Measurements from ENCODE around the gene KIRREL1.

The KIRREL1 gene

DNA sequence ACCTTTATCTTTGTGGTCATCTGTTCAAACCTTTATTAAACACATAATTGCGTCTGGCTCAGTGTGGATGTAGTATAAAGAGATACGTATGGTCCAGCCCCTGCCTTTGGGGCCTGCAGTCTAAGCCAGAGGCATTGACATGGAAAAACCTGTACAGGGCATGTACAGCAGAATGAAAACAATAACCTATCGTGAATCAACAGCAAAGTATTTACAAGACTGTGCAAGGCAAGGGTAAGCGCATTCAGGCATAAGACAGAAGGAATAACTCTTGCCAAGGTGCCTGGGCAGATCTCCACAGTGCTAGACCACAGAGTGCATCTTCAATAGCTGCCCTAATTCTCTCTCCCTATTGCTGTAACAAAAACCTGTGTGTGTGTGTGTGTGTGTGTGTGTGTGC lies 35.5 kb downstream of the KIRREL1 start:
- no peak for DNase-seq (ENCODE audit: low read depth in 1 of 2, low spot score in 1 of 2)

DNA sequence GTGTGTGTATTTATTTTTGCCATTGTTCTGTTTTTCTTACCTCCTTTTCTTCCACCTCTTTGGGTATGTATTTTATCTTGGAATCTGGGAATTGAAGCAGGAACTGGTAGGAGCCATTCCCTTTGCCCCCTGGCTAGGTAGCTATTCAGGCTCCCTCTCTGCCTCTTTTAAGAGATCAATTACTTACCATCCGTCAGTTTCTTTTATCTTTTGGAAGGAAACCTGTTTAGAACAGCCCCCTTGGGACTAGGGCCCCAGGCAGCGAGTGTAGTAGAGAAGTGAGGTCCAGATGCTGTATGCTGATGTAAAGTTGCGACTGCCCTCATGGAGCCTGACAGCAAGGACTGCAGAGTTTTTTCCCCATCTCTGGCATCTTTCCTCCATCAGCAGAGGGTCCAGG lies 41.6 kb downstream of the KIRREL1 start:
- DNase-seq (ENCODE audit: low read depth in 1 of 2, low spot score in 1 of 2), result no peak

DNA sequence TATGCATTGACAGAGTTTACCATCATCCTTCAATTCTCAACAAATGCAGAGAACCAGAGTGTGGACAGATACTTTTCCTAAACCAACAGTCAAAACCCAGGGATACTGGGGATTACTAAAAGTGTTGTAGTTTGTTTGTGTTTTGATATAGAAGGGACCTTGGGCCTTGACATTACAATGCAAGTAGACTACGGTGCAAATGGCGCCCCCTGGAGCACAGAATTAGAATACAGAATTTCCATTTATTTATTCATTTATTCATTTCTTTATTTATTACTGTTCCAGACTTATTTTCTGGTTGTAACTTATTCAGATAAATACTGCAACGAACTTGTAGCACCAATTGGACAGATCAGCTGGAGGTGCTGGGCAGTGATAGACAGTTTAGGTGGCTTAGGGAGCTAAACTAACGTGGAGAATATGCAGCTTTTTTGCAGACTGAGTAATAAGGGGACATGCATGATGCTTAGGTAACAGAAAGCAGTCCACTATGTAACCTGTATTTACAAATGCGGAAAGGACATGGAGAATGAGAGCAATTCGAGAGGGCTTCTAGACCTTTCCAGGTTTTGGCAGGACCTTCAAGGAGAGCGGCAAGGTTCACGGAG lies 42.6 kb downstream of the KIRREL1 start:
- no peak for DNase-seq (ENCODE audit: low read depth in 1 of 2, low spot score in 1 of 2)

DNA sequence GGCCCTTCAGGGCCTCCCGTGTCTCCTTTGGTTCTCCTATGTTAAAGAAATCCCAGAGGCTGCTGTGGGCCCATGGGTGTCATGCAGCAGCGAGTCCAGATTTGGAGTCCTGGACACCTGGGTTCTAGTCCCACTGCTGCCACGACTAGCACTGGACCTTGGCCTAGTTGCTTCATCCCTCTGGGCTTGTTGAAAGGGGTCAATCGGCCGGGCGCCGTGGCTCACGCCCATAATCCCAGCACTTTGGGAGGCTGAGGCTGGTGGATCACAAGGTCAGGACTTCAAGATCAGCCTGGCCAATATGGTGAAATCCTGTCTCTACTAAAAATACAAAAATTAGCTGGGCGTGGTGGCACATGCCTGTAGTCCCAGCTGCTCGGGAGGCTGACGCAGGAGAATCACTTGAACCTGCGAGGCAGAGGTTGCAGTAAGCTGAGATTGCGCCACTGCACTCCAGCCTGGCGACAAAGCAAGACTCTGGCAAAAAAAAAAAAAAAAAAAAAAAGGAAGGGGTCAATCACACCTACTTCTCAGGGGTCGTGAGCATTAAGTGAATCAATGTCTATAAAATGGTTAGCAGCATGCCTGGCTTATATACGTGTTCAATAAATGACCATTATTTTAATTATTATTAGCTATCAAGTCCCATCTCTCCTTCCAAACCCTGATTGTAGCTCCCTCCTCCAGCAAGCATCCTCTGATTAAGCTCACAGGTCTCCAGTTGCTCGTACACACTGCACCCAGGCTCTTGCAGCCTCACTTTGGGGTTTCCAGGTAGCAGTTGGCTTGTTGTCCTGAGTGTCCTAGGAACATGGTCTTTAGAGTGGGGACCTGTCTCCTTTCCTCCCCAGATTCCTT lies 43.8 kb downstream of the KIRREL1 start:
- no peak for DNase-seq (ENCODE audit: low read depth in 1 of 2, low spot score in 1 of 2)

DNA sequence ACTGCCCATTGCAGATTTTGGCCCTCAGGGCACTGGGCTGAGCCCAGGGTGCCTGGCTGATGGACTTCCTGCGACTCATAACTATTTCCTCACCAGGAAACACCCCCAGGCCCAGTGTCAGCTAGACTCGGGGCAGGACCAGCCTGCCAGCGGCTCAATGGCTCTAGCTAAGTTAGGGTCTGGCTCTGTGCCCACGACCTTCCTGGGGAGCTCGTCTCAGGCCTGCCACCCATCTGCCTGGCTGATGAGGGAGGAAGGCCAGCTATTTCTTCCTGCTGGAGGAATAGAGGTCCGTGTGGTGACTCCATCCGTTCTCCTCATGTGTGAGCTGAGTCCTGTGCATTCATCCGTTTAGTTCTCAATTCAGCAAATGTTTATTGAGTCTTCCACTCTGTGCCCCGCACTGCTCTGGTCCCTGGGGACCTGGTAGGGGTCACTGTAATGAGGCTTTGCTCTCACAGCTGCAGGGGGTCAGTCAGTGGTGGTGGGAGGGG lies 44.5 kb downstream of the KIRREL1 start:
- no peak for DNase-seq (ENCODE audit: low read depth in 1 of 2, low spot score in 1 of 2)

DNA sequence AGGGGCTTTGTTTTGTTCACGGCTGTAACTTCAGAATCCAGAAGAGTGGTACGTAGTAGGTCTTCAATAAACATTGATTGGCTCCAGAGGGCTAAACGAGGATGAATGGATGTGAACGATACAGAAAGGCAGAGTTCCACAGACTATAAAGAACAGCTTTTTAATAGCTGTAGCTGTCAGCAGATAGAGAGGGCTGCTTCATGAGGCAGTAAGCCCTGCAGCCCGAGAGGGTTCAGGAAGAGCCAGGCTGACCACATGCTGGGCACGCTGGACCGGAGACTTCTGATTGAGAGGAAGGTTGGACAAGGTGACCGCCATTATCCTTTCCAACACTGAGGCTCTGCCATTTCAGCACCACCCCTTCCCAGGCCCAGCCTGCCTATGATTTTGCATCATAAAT lies 45.3 kb downstream of the KIRREL1 start:
- no peak for DNase-seq (ENCODE audit: low read depth in 1 of 2, low spot score in 1 of 2)

DNA sequence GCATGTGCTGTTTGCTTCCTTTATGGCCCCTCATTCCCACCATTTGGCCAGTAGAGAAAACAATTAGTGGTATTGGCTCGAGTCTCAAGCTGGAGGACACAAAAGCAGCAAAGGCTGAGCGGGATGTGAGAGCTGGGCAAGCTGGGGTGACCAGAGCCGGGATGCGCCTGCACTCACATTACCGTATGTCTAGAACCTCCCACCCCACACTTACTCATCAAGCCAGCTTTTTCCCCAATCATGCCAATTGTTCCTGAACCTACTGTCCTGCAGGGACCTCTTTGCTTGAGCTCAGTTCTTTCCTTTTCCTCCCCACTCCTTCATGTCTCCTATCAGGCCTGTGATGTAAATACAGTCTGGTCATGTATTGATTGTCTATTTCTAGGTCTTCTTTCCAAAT lies 45.9 kb downstream of the KIRREL1 start:
- DNase-seq (ENCODE audit: low read depth in 1 of 2, low spot score in 1 of 2), result no peak

DNA sequence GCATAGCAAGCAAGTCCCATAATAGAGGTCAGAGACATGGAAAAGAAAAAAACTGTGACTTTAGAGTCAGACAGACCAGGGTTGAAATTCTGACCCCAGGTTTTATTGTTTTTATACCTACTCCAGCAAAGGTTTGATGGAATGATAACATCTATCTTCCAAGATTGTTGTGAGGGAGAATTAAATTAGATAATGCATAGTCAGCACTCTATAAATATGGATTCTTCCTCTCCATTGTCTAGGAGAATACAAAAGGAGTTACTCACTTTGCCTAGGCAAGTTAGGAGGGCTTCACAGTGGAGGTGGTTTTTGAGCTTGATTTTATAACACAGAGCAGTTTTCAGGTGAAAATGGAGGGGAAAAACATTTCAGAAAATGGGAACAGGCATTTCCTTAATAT lies 46.9 kb downstream of the KIRREL1 start:
- DNase-seq (ENCODE audit: low read depth in 1 of 2, low spot score in 1 of 2), result no peak

DNA sequence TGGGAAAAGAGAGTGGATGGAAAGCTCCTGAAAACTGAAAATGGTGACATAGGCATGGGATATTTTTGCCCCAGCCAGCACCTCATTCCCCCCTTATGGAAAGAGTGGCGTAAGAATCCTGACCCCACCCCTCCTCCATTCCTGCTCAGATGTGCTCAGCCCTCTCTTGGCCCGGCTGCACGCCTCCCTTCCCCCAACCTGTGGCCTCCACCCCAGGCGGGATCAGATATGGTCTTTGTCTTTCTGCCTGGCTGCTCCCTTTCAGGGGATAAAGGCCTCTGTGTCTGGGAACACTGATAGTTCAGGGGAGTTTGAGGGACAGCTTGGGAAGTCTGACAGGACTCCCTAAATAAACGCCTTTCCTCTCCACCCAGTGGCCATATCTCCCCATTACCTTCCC lies 49.8 kb downstream of the KIRREL1 start:
- no peak for DNase-seq (ENCODE audit: low read depth in 1 of 2, low spot score in 1 of 2)

DNA sequence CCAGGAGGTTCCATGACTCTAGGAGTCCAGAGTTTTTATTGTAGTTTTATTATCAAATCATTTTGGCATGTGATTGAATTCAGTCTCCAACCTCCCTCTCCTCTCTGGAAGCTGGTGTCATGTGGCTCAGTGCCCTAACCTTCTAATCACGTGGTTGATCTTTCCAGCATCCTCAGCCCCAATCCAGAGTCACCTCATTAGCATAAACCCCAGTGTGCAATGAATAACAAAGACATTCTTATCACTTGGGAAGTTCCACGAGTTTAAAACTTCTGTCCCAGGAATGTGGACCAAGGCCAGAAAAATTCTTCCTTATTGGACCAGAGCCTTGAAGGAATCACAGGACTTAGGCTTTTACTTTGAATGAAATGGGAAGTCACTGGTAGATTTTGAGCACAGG lies 52.2 kb downstream of the KIRREL1 start:
- no peak for DNase-seq (ENCODE audit: low read depth in 1 of 2, low spot score in 1 of 2)

DNA sequence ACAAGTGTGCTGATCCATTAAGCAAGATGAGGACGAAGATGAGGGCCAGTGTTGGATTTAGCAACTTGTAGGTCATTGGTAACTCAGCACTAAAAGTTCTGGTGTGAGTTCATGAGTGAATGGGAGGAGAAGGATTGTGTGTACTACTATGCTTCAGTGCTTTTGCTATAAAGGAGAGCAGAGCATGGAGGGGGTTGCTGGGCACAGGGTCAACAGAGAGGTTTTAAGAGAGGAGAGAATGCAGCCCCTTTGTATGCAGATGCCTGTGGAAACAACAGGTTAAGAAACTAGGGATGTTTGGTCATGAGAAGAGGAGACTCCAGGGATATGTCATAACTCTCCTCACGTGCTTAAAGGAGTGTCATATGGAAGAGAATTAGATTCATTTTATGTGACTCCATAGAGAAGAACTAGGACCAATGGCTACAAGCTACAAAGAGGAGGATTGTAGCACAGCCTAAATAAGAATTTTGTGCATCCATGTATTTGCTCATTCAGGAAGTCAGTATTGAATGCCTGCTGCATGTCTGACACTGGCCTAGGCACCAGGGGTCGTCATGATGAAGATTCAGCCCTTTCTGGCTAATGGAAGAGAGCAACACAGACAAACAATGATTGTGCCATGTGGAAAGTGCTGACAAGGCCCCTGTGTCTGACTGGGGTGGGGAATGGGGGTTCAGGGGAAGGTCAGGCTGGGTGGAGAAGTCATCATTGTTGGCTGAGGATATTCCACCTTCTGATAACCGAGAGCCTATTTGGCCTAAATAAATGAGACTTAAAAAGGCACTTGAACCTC lies 53.5 kb downstream of the KIRREL1 start:
- no peak for DNase-seq (ENCODE audit: low read depth in 1 of 2, low spot score in 1 of 2)

DNA sequence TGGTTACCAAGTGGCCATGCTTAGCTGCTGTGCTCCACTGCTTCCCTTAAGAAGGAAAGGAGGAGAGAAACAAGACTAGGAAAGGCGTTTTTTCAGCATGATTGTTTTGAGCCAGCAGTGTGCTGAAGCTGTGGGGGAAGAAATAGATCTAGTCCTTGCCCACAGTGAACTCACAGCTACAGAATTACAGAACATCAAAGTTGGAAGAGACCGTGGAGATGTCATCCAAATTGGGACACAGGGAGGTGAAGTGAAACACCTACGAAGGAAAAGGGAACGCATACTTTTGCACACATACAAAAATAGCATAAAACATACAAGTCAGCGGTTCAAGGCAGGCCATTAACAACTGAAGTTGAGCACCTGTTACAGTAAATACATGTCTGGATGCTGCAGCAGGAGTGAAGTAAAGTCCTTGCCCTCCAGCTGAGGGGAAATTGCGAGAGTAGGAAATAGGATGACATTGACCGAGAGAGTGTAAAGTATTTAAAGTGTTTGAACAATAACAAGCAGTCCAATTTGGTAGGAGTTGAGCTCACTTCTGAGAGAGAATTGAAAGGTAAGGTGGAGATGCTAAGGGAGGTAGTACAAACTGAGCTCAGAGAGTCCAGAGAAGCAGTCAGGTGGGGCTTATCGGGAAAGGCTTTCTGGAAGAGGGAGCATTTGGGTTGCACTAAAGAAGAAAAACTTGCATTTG lies 55.1 kb downstream of the KIRREL1 start:
- no peak for DNase-seq (ENCODE audit: low read depth in 1 of 2, low spot score in 1 of 2)

DNA sequence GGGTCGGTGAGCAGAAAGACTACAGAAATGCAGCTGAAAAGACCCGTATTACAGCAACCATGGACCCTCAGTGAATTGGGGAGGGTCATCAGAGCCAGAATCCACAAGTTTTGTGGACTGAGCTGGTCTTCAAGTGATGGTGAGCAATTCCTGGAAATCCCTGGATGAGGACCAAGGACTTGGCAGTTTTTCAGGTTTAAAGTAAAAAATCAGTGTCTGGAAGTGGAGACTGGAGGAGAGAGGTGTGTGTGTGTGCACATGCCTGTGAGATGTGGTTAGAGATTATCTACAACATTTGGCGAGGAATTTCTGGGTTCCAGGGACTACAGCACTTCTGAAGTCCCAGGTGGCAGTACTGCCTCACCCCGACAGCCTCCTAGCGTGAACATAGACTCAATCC lies 56.4 kb downstream of the KIRREL1 start:
- DNase-seq (ENCODE audit: low read depth in 1 of 2, low spot score in 1 of 2), result no peak

DNA sequence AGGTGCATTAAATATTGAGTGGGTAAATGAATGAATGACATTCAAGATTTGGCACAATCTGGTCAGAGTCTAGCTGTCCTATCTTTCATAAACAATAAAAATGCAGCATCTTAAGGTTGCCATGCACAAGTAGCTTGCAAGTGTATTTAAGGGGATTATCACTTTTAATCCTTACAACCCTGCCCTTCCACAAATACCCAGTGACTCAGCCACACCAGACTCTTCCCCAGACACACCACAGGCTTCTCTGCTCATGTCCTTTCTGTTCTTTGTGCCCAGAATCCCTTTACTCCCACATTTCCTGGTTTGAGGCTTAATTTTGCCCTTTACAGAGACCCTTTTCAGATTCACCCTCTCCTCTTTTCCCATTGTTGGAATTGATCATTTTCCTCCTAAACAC lies 59.8 kb downstream of the KIRREL1 start:
- no peak for DNase-seq (ENCODE audit: low read depth in 1 of 2, low spot score in 1 of 2)

DNA sequence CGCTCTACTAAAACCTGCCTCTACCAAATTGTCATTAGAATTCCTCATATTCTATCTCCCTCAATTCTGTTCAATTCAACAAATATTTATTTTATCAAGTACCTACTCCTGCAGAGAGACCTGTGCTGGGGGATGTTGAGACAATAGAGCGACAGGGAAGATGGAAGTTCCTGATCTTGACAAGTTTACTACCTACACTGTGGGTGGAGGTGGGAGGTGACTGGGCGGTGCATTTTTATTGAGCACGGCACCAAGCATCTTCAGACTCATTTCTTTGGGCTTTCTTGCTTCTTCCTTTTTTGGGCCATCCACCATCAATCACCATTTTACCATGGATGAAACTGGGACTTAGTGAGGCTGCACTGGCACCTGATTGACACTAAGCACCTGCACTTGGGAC lies 61.3 kb downstream of the KIRREL1 start:
- DNase-seq (ENCODE audit: low read depth in 1 of 2, low spot score in 1 of 2), result no peak

DNA sequence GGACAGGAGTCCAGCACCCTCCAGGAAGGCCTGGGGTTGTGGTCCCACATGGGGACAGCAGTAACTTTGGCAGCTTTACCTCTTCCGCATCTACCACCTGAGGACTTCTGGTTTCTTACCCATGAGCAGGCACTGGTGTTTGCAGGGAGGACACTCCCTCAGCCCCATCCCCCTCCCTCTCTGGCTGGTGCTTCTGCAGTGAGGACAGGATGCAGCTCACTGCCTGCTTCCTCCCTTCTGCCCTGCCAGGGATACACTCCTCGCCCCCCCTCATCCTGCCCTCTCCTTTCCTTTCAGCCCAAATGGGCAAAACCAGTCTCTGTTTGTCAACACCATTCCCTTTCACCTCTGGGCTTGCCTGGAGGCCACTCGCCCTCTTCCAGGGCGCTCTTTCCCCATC lies 62.4 kb downstream of the KIRREL1 start:
- DNase-seq (ENCODE audit: low read depth in 1 of 2, low spot score in 1 of 2), result no peak

DNA sequence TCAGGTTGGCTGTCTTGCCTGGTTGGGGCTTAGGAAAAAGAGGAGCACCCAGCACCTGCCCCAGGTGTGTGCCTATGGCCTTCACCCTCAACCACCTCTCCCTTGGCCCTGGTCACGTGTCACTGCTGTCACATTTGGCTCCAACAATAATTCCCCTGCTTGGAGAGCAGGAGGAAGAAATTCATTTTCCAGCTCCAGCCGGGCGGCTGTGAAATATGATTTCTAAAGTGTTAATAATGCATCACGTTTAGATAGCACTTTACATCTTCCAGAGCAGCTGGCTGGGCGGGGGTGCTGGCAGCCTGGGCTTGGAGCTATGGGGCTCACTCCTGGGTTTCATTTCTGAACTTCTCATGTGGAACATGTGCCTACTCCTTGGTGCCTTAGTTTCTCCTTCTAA lies 63.1 kb downstream of the KIRREL1 start:
- DNase-seq (ENCODE audit: low read depth in 1 of 2, low spot score in 1 of 2), result no peak

DNA sequence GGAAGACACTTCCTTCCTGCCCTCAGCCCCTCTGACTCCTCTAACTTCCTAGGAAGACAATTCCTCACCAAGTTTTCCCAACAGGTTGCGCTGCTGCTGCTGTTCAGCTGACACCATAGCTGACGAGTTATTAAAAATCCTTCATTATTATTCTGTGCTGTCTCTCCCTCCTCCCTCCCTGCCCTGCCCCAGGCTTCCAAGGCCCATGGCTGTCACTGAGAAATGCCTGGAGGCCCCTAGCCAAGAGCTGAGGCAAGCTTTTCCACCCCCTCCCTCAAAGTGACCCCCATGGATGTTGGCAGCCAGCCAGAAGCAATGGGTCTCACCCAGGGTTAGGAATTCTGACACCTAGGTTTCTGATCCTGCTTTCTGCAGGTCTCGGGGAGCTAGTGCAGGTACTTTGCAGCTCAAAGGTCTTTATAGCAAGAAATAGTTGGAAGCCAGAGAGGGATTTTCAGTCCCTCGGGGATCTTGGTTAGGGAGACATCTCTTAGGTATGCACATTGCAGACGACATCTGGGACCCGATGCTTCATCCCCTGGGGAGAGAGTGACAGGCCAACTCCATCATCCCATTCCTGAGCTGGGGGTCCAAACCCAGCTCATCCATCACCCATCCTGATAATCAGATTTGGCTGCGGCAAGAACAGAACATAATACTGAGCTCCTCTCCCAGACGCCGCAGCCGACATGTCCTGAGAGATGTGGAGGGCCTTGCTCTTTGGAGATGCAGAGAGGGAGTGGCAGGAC lies 65.0 kb downstream of the KIRREL1 start:
- no peak for DNase-seq (ENCODE audit: low read depth in 1 of 2, low spot score in 1 of 2)

DNA sequence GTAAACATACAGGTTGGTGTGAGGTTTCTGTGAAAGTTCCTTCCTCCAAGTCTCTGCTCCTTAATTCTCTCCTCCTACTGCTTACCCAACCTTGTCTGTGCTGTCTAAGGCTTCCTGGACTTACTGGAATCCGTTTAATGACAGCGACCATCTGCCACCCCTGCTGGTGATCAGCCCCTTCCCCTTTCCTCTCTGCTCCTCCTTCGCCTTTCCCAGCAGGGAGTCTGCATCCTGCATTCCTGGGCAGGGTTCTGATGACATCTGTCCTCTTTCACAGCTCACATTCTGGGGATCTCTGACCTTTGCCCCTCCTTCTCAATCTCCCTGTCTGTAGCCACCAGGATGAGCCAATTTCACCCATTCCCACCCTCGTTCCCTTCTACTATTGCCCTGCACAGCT lies 66.5 kb downstream of the KIRREL1 start:
- DNase-seq (ENCODE audit: low read depth in 1 of 2, low spot score in 1 of 2), result no peak

DNA sequence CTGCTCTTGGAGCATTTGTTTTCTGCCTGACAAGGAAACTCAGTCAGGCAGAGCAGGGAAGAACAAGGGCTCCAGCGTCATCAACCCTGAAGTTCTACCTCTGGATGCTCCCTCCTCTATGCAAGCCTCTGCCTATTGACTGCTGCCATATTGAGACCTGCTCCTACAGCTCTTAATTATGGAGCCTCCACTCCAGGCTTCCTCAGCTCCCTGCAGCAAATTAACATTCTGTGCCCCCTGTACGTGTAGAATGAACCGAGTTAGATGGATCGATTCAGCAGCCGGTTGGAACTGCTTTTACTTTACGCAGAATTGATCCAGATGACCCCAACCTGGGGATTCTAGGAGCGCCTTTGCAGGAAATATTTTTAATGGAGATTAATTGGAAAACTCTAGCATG lies 68.7 kb downstream of the KIRREL1 start:
- no peak for DNase-seq (ENCODE audit: low read depth in 1 of 2, low spot score in 1 of 2)

DNA sequence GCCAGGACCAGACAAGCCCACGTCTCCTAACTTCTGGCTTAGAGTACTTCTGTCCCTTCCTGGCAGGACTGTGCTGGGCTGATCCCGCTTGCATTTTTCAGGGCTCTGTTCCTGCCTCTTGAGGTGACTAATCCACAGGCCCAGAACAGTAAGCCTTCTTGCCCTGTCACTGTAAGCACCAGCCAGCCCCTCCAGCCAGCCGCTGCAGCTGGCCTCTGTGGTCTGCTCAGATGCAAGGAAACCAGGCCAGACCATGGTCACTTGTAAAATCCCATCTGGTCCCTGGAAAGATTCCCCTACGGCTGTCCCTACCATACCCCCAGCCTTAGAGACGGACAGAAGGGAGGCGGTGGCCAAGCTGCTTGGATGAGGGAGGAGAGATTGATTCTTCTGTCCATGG lies 74.2 kb downstream of the KIRREL1 start:
- no peak for DNase-seq (ENCODE audit: low read depth in 1 of 2, low spot score in 1 of 2)
